Stimulated activated CD4-positive, alpha-beta T cell treated with anti-CD3 and anti-CD28 coated beads, Interleukin-4, amount 100 ng/mL, for 4 hours (primary cell): ENCODE data around the gene SLC9A7.
A peak's percentile ranks its signal among the peaks of the same experiment; 100 is the strongest.

Source experiments
- DNase-seq, 2 experiments: peaks; one replicate each; pipeline ENCODE4 v3.0.0-alpha.2; 2020

Gene SLC9A7

DNA sequence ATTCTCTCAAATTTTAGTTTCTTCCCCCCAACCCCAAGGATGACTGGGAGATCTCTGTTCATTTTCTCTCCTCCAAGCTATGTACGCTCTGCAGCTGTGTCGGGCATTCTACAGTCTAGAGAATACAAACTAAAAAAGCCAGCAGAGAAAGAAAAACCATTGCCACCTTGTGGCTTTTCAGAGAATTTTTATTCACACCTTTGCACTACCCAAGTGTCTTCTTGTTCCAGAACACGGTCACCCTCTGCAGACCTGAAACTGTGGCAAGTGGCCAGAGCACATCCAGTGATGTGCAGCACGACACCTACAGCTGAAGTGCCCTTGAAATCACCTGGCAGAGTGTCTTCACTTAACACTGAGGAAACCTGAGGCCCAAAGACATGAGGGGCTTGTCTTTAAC is 116.8 kb downstream of the SLC9A7 start:
- DNase-seq, result no peak

GRCh38 chrX:46637938-46638337 is 121.0 kb downstream of the SLC9A7 start:
- no peak for DNase-seq

DNA sequence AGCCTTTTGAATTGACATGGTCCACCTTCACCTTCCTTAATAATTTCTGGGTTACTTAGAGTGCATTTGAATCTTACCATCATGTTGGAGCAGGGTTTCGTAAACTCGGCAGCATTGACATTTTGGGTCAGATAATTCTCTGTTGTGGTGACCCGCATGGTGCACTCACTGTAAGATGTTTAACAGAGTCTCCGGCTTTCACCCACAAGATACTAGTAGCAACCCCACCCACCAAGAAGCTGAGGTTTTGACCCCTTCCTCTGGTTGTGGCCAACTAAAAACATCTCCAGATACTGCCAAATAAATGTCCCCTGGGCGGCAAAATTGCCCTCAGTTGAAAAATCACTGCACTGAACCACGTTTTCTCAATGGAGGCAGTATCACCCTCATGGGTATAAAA is 122.7 kb downstream of the SLC9A7 start:
- no peak for DNase-seq

DNA sequence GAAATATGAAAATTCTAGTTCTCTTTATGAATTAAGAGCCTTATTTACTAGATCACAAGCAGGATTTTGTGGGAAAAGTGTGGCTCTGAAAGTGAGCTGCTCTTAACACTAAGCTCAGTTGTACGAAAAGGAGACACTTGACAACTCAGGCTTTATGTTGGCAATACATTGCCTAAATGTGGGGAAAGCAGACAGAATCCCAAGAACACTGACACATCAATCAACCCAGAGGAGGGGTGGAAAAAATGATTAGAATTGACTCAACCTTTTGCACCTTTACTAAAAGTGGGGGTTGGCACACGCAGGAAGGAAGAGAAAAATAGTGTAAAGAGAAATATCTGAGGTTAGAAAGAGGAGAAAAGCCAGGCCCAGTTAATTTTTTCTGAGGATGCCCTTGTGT is 123.7 kb downstream of the SLC9A7 start:
- DNase-seq, result no peak

- no peak for DNase-seq
Measured at GRCh38 chrX:46634577-46634976, 124.3 kb downstream of the SLC9A7 start.

DNA sequence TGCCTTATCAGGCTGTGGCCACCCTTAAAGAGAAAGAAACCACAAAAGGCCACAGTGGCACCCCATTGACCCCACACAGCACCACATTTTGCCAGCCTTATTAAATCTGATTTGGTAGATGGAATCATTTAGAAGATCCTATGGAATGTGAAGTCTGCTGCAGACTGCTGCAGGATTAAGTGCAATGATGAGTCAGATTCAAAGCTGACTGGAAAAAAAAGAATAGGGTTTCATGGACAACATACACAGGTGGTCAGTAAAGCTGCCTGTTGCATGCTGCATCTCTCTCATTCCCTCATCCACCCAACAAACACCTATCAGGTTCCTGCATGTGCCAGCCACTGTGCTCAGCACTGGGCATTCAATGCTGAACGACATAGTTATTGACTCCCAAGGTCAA is 128.8 kb downstream of the SLC9A7 start:
- DNase-seq, result no peak

DNA sequence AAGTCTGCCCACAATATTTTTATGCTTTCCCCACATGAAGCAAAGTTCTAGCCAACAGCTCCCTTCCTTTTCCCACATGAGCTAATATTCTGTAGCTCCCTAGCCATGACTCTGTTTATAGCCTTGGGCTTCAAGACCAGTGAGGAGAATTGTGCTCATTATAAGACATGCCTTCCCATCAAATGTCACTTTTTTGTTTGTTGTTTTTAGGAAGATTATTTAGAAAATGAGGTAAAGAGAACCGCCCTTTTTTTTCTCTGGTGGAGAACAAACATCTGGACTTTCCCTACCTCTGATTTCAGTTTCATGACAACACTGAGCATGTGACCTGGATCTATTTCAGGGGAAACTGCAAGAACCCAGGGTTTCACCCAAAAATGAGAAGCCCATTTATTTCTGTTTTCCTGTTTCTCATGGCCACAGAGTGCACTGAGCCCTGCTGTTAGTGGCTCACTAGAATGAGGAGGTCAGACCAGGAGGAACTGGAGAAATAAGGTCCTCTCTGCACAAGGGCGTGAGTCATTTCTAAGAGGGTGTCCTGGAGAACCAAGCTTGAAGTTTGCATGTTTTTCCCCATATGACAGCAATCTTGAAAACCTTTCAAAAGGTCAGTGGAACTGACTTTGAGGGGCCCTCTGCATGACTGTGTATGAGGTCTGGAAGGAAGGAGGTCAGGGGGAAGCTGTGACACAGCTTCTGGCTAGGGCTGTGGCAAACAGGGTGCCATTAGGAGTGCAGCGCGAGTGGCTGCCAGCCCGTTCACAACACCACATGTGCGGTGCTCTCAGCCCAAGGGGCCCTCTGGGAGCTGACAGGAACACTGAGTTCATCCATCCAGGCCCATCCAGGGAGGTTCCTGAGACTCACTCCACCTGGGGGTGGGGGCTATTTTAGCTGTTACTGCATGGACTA is 130.2 kb downstream of the SLC9A7 start:
- no peak for DNase-seq

- DNase-seq, result no peak
Measured at GRCh38 chrX:46627711-46628419, 131.1 kb downstream of the SLC9A7 start.

DNA sequence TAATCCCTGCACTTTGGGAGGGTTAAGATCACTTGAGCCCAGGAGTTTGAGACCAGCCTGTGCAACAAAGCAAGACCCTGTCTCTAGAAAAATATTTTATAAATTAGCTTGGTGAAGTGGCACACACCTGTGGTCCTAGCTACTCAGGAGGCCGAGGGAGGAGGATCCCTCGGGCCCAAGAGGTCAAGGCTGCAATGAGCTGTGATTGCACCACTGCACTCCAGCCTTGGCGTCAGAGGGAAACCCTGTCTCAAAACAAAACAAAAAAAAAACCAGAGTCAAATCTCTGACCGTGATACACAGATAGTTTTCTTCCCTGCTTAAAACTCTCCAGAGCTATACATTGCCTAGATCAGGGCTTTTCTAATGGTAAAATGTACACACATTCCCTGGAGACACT is 131.9 kb downstream of the SLC9A7 start:
- DNase-seq, result no peak

GRCh38 chrX:46626566-46626965 is 132.4 kb downstream of the SLC9A7 start:
- DNase-seq, result peak in 1 of 2 experiments; percentile 12

DNA sequence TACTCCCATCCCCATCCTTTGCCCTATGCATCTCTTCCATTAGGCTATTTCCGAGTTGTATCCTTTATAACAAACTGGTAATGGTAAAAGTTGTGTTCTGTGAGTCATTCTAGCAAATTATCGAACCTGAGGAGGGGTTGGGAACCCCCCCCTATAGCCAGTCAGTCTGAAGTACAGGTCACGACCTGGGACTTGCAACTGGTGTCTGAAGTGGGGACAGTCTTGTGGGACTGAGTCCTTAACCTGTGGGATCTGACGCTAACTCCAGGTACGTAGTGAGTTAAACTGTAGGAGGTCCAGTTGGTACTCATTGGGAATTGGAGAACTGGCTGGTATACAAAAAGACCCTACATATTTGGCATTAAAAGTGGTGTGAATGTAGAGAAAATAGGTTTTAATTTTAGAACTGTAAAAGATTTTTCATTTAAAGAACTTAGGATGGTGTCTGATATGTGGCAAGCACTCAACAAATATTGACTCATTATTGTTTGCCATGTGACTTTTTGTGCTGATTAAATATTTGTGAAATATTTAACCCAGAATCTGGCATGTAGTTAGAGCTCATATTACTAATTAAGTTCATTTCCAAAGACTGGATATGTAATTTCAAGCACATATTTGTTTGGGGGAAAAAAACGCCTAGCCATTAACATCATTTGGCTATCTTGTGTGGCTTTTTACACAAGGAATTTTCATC is 134.7 kb downstream of the SLC9A7 start:
- no peak for DNase-seq

DNA sequence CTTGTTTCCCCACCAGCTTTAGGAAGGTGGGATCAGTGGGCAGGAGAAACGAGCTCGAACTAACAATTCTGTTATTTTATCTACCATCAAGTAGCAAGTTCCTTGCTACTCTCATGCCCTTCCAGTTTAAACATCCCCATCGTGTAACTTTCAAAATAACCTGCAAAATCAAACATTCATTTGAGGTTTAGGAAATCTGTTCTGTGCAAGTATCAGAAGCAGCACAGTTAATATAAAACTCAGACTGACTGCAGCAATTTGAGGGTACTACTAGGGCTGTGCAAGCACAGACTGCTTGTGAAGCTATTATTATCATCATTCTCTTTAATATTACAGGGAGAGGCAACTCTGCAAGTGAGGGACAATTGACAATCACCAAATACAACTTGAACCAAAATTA is 137.3 kb downstream of the SLC9A7 start:
- DNase-seq, result no peak

GRCh38 chrX:46620505-46620904 is 138.4 kb downstream of the SLC9A7 start:
- no peak for DNase-seq

DNA sequence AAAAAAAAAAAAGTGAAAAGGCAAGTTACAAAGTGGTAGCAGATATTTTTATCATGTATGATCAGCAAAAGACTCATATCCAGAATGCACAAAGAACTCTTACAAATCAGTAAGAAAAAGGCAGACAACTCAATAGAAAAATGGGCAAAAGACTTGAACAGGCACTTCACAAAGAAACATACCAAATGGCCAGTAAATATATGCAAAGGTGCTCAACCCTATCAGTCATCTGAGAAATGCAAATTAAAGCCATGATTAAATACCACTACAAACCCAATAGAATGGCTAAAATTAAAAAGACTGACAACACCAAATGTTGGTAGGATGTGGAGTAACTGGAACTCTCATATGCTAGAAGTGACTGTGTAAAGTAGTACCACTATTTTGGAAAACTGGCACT is 140.0 kb downstream of the SLC9A7 start:
- DNase-seq, result no peak

- DNase-seq, result no peak
Measured at GRCh38 chrX:46617906-46618305, 141.0 kb downstream of the SLC9A7 start.

DNA sequence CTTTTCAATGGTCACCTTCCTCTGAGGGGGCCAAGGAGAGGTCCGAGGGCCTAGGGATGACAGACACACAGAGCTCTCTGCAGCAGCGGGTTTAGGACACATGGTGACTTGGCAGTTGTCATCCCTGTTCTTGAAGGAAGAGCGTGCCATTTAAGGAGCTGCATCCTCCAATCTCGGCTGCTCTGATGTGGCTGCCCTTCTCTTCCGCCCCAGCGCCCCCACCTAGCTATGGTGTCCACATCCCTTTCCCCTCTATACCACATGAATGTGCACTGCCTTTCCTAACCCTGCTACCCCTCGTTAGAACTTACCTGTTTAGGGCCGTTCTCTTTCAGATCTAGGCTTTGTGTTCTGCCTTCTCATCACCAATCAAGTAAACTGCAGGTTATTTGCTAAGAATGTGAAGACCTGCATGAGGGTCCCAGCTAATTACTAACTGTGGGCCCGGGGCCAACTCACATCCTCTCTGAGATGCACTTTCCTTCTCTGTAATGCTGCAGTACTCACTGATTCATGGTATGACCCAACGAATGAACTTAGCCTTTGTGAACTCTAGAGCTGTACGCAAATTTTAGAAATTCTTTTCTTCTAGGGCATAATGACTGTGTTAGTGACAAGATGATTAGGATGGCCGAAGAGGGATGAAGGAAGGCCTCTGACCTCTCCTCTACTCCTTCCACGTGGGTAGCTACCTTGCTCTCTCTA is 147.1 kb downstream of the SLC9A7 start:
- DNase-seq, result no peak

GRCh38 chrX:46610070-46610658 is 148.8 kb downstream of the SLC9A7 start:
- DNase-seq, result no peak

- no peak for DNase-seq
Measured at GRCh38 chrX:46607916-46608315, 151.0 kb downstream of the SLC9A7 start.

DNA sequence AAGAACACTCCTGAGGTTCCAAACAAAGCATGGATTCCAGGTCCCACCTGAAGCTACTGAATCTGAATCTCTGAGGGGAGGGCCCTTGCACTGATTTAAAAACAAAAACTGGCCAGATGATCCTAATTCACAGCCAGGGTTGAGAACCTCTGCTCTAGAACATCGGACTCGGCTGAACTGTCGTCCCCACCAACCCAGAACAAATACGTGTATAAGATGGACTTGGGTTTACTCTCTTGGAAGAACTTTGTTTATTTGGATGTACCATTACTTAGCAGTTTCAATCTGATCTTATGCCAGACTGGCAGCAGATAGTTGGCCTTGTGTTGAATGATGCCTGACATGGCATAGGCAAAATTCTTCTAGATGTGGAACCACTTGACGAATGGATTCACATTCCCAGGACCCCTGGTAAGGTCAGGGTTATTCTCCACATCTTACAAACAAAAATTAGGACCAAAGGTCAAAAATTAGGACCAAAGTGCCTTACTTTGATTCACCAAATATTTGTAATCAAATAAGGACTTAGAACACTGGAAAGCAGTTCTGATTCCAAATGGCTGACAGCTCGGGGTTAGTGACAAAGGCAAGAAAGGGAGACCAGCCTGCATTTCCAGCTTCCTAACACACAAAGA is 156.3 kb downstream of the SLC9A7 start:
- no peak for DNase-seq

DNA sequence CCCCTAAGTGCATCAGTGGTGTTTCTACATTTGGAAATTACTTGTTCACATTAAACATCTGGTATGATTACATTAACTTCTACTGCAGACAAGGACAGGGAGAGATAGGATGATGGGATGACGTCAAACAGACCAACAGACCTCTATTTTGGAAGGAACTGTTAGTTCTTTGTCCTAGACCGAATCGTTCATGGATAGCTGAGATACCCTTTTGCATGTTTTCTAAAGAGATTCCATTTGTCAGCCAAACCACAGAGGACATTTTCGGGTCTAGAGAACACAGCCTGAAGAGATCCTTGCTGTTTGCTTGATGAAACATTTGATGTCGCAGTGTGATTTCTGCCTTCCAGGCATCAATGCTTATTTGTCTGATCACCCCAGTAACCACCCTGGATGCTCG is 157.6 kb downstream of the SLC9A7 start:
- DNase-seq, result no peak

- no peak for DNase-seq
Measured at GRCh38 chrX:46599051-46599560, 159.8 kb downstream of the SLC9A7 start.

DNA sequence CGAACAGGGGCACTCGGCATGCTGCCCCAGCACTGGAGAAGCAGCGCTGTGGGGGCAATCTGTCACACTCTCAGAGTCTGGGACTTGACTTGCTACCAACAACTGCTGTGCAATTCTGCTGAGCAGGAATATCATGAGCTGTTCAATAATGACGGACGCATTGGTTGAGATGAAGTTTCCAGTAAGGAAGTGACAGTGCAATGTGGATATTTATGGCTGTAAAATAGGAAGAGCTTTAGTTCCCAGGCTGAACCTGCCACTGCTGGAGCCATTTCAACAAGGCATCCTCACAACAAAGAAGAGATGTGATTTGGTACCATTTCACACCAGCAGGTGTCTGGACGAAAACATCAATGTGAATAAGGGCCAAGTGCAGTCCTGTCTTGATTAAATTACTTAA is 161.1 kb downstream of the SLC9A7 start:
- no peak for DNase-seq
